Omental fat pad (tissue), 4 donors: Measurements from ENCODE around the gene SPECC1. TPM values are rescaled to one million over a fixed set of nuclear protein-coding genes. Genes with fewer than 3 reads are reported as not detected.

ENCODE experiments used
- ATAC-seq: fragments of 150-250 bp; one replicate; pipeline ENCODE4 v1.9.1; 2016; ENCODE audit warnings: mild to moderate bottlenecking, moderate library complexity; ENCODE audit not compliant: low FRiP score
- DNase-seq: peaks from one replicate; pipeline ENCODE4 v3.0.0-alpha.2; 2019; ENCODE audit warnings: low spot score
- CTCF ChIP-seq, 3 donors: fragments of 450-650 bp; IDR thresholded peaks; one replicate each; pipeline ENCODE4 v1.5.1; 2016 to 2017; ENCODE audit warnings: antibody characterized with exemption in 3 of 3, mild to moderate bottlenecking in 3 of 3, moderate library complexity in 2 of 3
- total RNA-seq, 4 donors: library from RNA; depleted of rRNA; stranded (reverse); fragments of >200 nt; gene quantifications; one replicate each; pipeline ENCODE4 v1.1.0, GENCODE V29; 2016

The SPECC1 gene
- total RNA-seq, 4 donors from 2014 or later = 34.2 to 114 (median 53.1) TPM

GRCh38 chr17:20241855-20242254 is 232.7 kb downstream of the SPECC1 start:
- no peak for TF ChIP-seq CTCF (IDR thresholded peaks at IDR 0.05)
- no peak for DNase-seq
- no peak for ATAC-seq

GRCh38 chr17:20242271-20242670 is 233.1 kb downstream of the SPECC1 start:
- no peak for TF ChIP-seq CTCF (IDR thresholded peaks at IDR 0.05)
- DNase-seq = no peak
- no peak for ATAC-seq

GRCh38 chr17:20243524-20243923 is 234.4 kb downstream of the SPECC1 start:
- ATAC-seq (no peak), DNase-seq (no peak)
- TF ChIP-seq CTCF (IDR thresholded peaks at IDR 0.05) = no peak

- no peak for ATAC-seq
- no peak for DNase-seq
- no peak for TF ChIP-seq CTCF (IDR thresholded peaks at IDR 0.05)
Observed at GRCh38 chr17:20244671-20245070, 235.5 kb downstream of the SPECC1 start.

GRCh38 chr17:20246692-20247091 is 237.5 kb downstream of the SPECC1 start:
- no peak for TF ChIP-seq CTCF (IDR thresholded peaks at IDR 0.05)
- ATAC-seq (no peak), DNase-seq (no peak)

- no peak for TF ChIP-seq CTCF (IDR thresholded peaks at IDR 0.05)
- ATAC-seq (no peak), DNase-seq (no peak)
Observed at GRCh38 chr17:20253323-20253722, 244.2 kb downstream of the SPECC1 start.

GRCh38 chr17:20254541-20254940 is 245.4 kb downstream of the SPECC1 start:
- DNase-seq = no peak
- no peak for TF ChIP-seq CTCF (IDR thresholded peaks at IDR 0.05)
- no peak for ATAC-seq
